SK-N-SH treated with all-trans-retinoic acid at 6 μM for 48 hours (cell line): Measurements from ENCODE around the gene WASL.

Experiments used
- ATAC-seq: fragments of 200-7000 bp; cut with Tn5 transposase; 3 replicates; pipeline ENCODE4 v1.9.1; 2020; ENCODE audit warnings: mild to moderate bottlenecking, moderate library complexity
- ARNTL ChIP-seq: fragments of 450-650 bp; formaldehyde crosslinking; IDR thresholded peaks from 2 replicates; pipeline ENCODE4 v1.5.0; 2020; ENCODE audit warnings: low read depth, mild to moderate bottlenecking, moderate library complexity, borderline replicate concordance
- BACH2 ChIP-seq: fragments of 250-450 bp; sonication (Bioruptor Pico); IDR thresholded peaks from 2 replicates; pipeline ENCODE4 v1.9.0; 2021; ENCODE audit warnings: mild to moderate bottlenecking, borderline replicate concordance
- CREB5 ChIP-seq: fragments of 250-450 bp; sonication (Bioruptor Pico); IDR thresholded peaks from 2 replicates; pipeline ENCODE4 v1.5.1; 2020; ENCODE audit warnings: low read depth, mild to moderate bottlenecking, moderate library complexity
- CSDC2 ChIP-seq: fragments of 250-450 bp; sonication (Bioruptor Pico); IDR thresholded peaks from 2 replicates; pipeline ENCODE4 v1.5.0; 2020; ENCODE audit warnings: mild to moderate bottlenecking, moderate library complexity
- CSRNP3 ChIP-seq: fragments of 250-450 bp; sonication (Bioruptor Pico); IDR thresholded peaks from 2 replicates; pipeline ENCODE4 v1.5.1; 2021; ENCODE audit warnings: mild to moderate bottlenecking, moderate library complexity
- ESRRG ChIP-seq: fragments of 250-450 bp; sonication (Bioruptor Pico); IDR thresholded peaks from 2 replicates; pipeline ENCODE4 v1.6.1; 2021; ENCODE audit warnings: mild to moderate bottlenecking
- GLIS3 ChIP-seq: fragments of 250-450 bp; sonication (Bioruptor Pico); IDR thresholded peaks from 2 replicates; pipeline ENCODE4 v1.5.0; 2020; ENCODE audit warnings: mild to moderate bottlenecking, moderate library complexity
- ISL1 ChIP-seq: fragments of 250-450 bp; sonication (Bioruptor Pico); IDR thresholded peaks from 2 replicates; pipeline ENCODE4 v2.1.2; 2022; ENCODE audit warnings: mild to moderate bottlenecking, moderate library complexity
- OSR1 ChIP-seq: fragments of 250-450 bp; sonication (Bioruptor Pico); IDR thresholded peaks from 2 replicates; pipeline ENCODE4 v1.8.0; 2022; ENCODE audit warnings: moderate library complexity, mild to moderate bottlenecking, inconsistent platforms
- PATZ1 ChIP-seq: fragments of 250-450 bp; sonication (Bioruptor Pico); IDR thresholded peaks from 2 replicates; pipeline ENCODE4 v1.8.0; 2020; ENCODE audit warnings: mild to moderate bottlenecking, moderate library complexity, borderline replicate concordance
- PPARA ChIP-seq: fragments of 250-450 bp; sonication (Bioruptor Pico); IDR thresholded peaks from 2 replicates; pipeline ENCODE4 v1.5.0; 2020; ENCODE audit warnings: mild to moderate bottlenecking, borderline replicate concordance
- RARB ChIP-seq: fragments of 250-450 bp; sonication (Bioruptor Pico); IDR thresholded peaks from 2 replicates; pipeline ENCODE4 v1.8.0; 2021; ENCODE audit warnings: mild to moderate bottlenecking, moderate library complexity
- SNAI2 ChIP-seq: fragments of 250-450 bp; sonication (Bioruptor Pico); IDR thresholded peaks from 2 replicates; pipeline ENCODE4 v1.5.0; 2020; ENCODE audit warnings: mild to moderate bottlenecking, moderate library complexity
- TCF4 ChIP-seq: fragments of 250-450 bp; sonication (Bioruptor Pico); IDR thresholded peaks from 2 replicates; pipeline ENCODE4 v1.8.0; 2021; ENCODE audit warnings: mild to moderate bottlenecking, moderate library complexity, borderline replicate concordance
- TOX ChIP-seq: fragments of 250-450 bp; sonication (Bioruptor Pico); IDR thresholded peaks from 2 replicates; pipeline ENCODE4 v1.8.0; 2021; ENCODE audit warnings: mild to moderate bottlenecking, moderate library complexity, borderline replicate concordance
- TSHZ2 ChIP-seq: fragments of 250-450 bp; sonication (Bioruptor Pico); IDR thresholded peaks from 2 replicates; pipeline ENCODE4 v1.5.0; 2020; ENCODE audit warnings: mild to moderate bottlenecking, moderate library complexity
- ZC3H10 ChIP-seq: fragments of 250-450 bp; sonication (Bioruptor Pico); IDR thresholded peaks from 2 replicates; pipeline ENCODE4 v1.5.1; 2021; ENCODE audit warnings: mild to moderate bottlenecking, moderate library complexity
- ZFP3 ChIP-seq: fragments of 250-450 bp; sonication (Bioruptor Pico); IDR thresholded peaks from 2 replicates; pipeline ENCODE4 v1.5.0; 2020; ENCODE audit warnings: mild to moderate bottlenecking, moderate library complexity
- ZFP30 ChIP-seq: fragments of 450-650 bp; formaldehyde crosslinking; IDR thresholded peaks from 2 replicates; pipeline ENCODE4 v1.5.0; 2022; ENCODE audit warnings: mild to moderate bottlenecking, moderate library complexity
- ZNF565 ChIP-seq: fragments of 450-650 bp; formaldehyde crosslinking; conservative IDR thresholded peaks from 2 replicates; pipeline ENCODE4 v1.5.0; 2020; ENCODE audit warnings: low read depth, mild to moderate bottlenecking, moderate library complexity
- ZNF70 ChIP-seq: fragments of 450-650 bp; formaldehyde crosslinking; IDR thresholded peaks from 2 replicates; pipeline ENCODE4 v1.5.0; 2020; ENCODE audit warnings: mild to moderate bottlenecking, moderate library complexity
- ZNF8 ChIP-seq: fragments of 450-650 bp; formaldehyde crosslinking; IDR thresholded peaks from 2 replicates; pipeline ENCODE4 v1.5.0; 2020; ENCODE audit warnings: mild to moderate bottlenecking, moderate library complexity

WASL gene

GRCh38 chr7:123660514-123661354 is 88.1 kb downstream of the WASL start:
- no peak for ATAC-seq
- no peak for TF ChIP-seq ARNTL (CRISPR knock-in tag)
- TF ChIP-seq CREB5 (CRISPR knock-in tag), result no peak
- TF ChIP-seq CSRNP3, result no peak
- TF ChIP-seq ZNF70 (CRISPR knock-in tag), result no peak
- no peak for TF ChIP-seq RARB (CRISPR knock-in tag)
- no peak for TF ChIP-seq ZC3H10 (CRISPR knock-in tag)
- TF ChIP-seq BACH2, result no peak
- TF ChIP-seq ZFP30, result no peak
- TF ChIP-seq ISL1 (CRISPR knock-in tag), result no peak
- TF ChIP-seq PATZ1 (CRISPR knock-in tag), result no peak
- TF ChIP-seq TOX, result no peak
- TF ChIP-seq SNAI2 (CRISPR knock-in tag), result no peak
- TF ChIP-seq ZNF8 (CRISPR knock-in tag), result no peak
- no peak for TF ChIP-seq OSR1
- TF ChIP-seq ESRRG (CRISPR knock-in tag), result no peak
- TF ChIP-seq ZNF565 (CRISPR knock-in tag), result no peak
- no peak for TF ChIP-seq CSDC2
- no peak for TF ChIP-seq GLIS3 (CRISPR knock-in tag)
- TF ChIP-seq ZFP3 (CRISPR knock-in tag), result no peak
- no peak for TF ChIP-seq TSHZ2

GRCh38 chr7:123658023-123658422 is 90.8 kb downstream of the WASL start:
- TF ChIP-seq BACH2 (no peak), PPARA (CRISPR knock-in tag) (no peak)
- ATAC-seq, result no peak

GRCh38 chr7:123657304-123657685 is 91.5 kb downstream of the WASL start:
- TF ChIP-seq CREB5 (CRISPR knock-in tag) (no peak), SNAI2 (CRISPR knock-in tag) (no peak), PPARA (CRISPR knock-in tag) (no peak), TCF4 (CRISPR knock-in tag) (no peak), CSRNP3 (no peak), TOX (no peak), ZFP3 (CRISPR knock-in tag) (no peak), GLIS3 (CRISPR knock-in tag) (no peak), ZNF8 (CRISPR knock-in tag) (no peak), BACH2 (no peak), ZNF70 (CRISPR knock-in tag) (no peak), PATZ1 (CRISPR knock-in tag) (no peak), ZNF565 (CRISPR knock-in tag) (no peak), RARB (CRISPR knock-in tag) (no peak), ESRRG (CRISPR knock-in tag) (no peak), ISL1 (CRISPR knock-in tag) (no peak)
- ATAC-seq, result no peak
